ENCODE results near the gene FICD.

DNA sequence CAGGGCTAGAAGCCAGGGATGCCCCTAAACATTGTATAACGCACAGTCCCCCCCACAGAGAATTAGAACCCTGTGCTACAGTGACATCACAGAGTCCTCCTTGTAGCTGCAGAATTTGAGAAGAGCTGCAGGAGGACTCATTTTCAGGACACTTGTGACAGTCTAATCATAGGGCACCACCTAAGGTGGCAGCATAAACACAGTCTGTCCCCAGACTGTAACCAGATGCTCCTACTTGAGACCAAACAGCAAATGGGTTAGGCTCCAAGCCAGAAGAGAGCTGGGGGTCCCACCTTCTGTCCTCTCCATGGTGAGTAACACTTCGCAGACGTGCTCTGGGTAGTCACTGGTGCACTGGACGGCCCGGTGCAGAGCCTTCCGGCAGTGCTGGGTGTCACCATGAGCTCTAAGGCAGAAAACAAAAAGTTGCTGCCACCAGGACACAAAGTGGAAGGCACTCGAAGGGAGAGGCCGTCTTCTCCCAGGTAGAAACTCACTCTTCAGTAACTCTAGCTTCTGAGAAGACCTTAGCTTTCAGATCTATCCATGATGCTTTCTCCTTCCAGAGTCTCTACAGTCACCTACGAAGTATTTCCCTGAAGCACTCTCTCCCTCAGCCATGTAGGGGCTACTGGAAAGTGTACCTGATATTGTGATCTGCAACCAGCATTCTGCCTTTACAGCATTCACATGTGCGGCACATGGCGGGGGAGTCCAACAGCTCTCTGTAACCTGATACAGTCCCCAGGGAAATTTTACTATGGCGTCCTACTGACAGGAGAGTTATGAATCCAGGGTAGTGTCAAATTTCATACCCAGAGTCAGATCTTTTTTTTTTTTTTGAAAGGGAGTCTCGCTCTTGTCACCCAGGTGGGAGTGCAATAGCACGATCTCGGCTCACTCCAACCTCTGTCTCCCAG lies 17.1 kb downstream of the FICD start:
- TF ChIP-seq, protein P1, sequence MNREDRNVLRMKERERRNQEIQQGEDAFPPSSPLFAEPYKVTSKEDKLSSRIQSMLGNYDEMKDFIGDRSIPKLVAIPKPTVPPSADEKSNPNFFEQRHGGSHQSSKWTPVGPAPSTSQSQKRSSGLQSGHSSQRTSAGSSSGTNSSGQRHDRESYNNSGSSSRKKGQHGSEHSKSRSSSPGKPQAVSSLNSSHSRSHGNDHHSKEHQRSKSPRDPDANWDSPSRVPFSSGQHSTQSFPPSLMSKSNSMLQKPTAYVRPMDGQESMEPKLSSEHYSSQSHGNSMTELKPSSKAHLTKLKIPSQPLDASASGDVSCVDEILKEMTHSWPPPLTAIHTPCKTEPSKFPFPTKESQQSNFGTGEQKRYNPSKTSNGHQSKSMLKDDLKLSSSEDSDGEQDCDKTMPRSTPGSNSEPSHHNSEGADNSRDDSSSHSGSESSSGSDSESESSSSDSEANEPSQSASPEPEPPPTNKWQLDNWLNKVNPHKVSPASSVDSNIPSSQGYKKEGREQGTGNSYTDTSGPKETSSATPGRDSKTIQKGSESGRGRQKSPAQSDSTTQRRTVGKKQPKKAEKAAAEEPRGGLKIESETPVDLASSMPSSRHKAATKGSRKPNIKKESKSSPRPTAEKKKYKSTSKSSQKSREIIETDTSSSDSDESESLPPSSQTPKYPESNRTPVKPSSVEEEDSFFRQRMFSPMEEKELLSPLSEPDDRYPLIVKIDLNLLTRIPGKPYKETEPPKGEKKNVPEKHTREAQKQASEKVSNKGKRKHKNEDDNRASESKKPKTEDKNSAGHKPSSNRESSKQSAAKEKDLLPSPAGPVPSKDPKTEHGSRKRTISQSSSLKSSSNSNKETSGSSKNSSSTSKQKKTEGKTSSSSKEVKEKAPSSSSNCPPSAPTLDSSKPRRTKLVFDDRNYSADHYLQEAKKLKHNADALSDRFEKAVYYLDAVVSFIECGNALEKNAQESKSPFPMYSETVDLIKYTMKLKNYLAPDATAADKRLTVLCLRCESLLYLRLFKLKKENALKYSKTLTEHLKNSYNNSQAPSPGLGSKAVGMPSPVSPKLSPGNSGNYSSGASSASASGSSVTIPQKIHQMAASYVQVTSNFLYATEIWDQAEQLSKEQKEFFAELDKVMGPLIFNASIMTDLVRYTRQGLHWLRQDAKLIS (CRISPR knock-in tag; IDR thresholded peaks at IDR 0.05), result no peak
- no peak for TF ChIP-seq RAD21 (CRISPR knock-in tag; conservative IDR thresholded peaks at IDR 0.05 in 1 of 2, IDR thresholded peaks at IDR 0.05 in 1 of 2)
- TF ChIP-seq GATA2 (CRISPR knock-in tag; IDR thresholded peaks at IDR 0.05), result no peak
- TF ChIP-seq, protein P2, sequence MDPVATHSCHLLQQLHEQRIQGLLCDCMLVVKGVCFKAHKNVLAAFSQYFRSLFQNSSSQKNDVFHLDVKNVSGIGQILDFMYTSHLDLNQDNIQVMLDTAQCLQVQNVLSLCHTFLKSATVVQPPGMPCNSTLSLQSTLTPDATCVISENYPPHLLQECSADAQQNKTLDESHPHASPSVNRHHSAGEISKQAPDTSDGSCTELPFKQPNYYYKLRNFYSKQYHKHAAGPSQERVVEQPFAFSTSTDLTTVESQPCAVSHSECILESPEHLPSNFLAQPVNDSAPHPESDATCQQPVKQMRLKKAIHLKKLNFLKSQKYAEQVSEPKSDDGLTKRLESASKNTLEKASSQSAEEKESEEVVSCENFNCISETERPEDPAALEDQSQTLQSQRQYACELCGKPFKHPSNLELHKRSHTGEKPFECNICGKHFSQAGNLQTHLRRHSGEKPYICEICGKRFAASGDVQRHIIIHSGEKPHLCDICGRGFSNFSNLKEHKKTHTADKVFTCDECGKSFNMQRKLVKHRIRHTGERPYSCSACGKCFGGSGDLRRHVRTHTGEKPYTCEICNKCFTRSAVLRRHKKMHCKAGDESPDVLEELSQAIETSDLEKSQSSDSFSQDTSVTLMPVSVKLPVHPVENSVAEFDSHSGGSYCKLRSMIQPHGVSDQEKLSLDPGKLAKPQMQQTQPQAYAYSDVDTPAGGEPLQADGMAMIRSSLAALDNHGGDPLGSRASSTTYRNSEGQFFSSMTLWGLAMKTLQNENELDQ (CRISPR knock-in tag; IDR thresholded peaks at IDR 0.05; ENCODE audit: borderline replicate concordance), result no peak

Data from K562 (cell line).